ENCODE measurements around the gene EVX2.

The EVX2 gene

DNA sequence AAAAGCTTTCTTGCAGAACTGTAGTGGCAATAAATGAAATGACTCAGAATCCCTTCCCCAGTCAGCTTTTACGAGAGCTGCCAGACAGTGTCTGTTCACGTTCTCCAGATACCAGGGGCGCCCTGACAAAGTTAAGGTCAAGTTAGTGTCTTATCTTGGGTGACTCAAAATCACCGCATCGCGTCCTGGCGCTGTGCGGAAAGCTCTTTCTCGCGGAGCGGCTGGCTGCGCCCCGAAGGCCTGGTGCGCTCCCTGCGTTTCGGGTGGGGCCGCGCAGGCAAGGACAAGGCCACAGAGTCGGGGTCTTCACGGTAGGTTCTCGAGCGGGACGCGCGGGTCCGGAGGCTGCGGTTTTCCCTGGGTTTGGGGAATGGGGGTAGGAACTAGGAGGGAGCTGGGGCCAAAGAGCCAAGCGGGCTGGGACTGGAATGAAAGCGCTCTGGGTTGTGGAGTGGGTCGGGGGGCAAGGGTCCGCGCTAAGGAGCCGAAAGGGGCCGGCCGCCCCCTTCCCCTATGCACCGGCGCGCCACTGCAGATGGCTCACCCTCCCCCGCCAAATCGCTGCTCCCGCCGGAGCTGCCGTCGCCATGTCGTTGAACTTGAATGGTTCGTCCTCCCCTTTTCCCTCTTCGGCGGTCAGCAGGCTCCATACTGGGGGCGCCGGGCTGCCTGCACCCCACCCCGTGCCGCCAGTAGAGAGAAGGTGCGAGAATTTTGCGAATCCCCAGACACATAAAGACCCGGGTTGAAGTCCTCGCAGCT is 20.7 kb upstream of the EVX2 start:
- Histone ChIP-seq H3K27me3 (ENCODE audit: insufficient read depth, low read length) (peaks cover 99% of the 10 kb centered on the region), H3K9ac (ENCODE audit: low read depth, low read length) (no peak overlapping the region)

DNA sequence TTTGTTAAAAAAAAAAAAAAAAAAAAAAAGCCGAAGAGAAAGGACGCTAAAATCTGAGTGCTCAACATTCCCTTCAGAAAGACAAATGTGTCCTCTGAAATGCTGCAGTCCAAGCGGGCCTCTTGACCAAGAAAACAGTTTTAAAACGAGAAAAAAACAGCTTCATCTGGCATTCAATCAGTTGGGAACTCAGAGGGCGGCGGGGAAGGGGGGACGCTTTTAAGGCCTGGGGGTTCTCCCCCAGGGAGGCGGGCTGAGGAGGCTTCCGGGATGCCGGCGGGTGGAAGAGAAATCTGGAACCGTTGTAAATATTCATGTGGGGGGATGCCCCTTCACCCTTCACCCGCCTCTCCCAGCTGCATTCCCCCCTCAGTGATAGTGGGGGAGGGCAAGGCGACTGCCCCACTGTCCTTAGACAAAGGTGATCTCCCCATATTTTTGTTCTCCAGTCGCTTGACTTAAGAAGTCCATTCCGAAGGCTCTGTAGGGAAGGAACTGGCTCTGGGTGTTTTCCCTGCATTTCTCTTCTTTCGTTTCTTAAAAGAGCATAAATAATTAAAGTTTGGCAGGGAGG is 20.1 kb upstream of the EVX2 start:
- Histone ChIP-seq H3K4me1 (ENCODE audit: insufficient read depth, low read length) (peaks cover 9% of the 10 kb centered on the region; the same call in 1 of the 2 replicates), H3K36me3 (ENCODE audit: insufficient read depth, low read length) (no peaks in the 10 kb centered on the region), H3K9me3 (ENCODE audit: insufficient read depth, low read depth, low read length) (no peaks in the 10 kb centered on the region), H3K4me3 (ENCODE audit: low read length) (no peak overlapping the region), H3K9ac (ENCODE audit: low read depth, low read length) (no peak overlapping the region), H3K27ac (ENCODE audit: low read depth, low read length) (no peak overlapping the region), H3K27me3 (ENCODE audit: insufficient read depth, low read length) (peaks cover 99% of the 10 kb centered on the region)
- WGBS: 3% methylated on average over 13 of the region's 17 CpGs

More for the DNA sequence above, 20.7 kb upstream of the EVX2 start:
- no peaks in the 10 kb centered on the region for H3K9me3 ChIP-seq (ENCODE audit: insufficient read depth, low read depth, low read length)
- H3K4me3 ChIP-seq (ENCODE audit: low read length): no peak overlapping the region
- WGBS: 1% methylated on average over 56 of the region's 56 CpGs
- H3K27ac ChIP-seq (ENCODE audit: low read depth, low read length): no peak overlapping the region
- peaks cover 7% of the 10 kb centered on the region; the same call in 1 of the 2 replicates for H3K4me1 ChIP-seq (ENCODE audit: insufficient read depth, low read length)
- no peaks in the 10 kb centered on the region for H3K36me3 ChIP-seq (ENCODE audit: insufficient read depth, low read length)

DNA sequence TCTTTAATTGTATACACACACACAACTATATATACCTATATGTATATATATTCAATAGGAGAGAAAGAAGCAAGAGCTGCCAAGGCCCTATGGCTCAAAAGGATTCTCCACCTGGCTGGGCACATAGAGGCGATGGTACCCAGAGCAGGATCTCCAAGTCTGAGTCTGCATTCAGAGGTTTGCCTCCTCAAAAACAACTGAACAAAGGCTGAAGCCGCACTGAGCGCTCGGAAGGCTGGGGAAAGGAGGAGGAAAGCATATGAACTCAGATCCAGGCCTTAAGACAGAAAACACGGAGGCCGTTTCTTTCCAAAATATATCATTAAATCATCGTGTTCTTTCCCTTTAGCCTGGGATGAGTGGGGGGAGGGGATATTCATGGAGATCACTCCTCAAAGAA is 19.4 kb upstream of the EVX2 start:
- no peak overlapping the region for H3K27ac ChIP-seq (ENCODE audit: low read depth, low read length)
- WGBS: 2% methylated on average over 4 of the region's 7 CpGs

DNA sequence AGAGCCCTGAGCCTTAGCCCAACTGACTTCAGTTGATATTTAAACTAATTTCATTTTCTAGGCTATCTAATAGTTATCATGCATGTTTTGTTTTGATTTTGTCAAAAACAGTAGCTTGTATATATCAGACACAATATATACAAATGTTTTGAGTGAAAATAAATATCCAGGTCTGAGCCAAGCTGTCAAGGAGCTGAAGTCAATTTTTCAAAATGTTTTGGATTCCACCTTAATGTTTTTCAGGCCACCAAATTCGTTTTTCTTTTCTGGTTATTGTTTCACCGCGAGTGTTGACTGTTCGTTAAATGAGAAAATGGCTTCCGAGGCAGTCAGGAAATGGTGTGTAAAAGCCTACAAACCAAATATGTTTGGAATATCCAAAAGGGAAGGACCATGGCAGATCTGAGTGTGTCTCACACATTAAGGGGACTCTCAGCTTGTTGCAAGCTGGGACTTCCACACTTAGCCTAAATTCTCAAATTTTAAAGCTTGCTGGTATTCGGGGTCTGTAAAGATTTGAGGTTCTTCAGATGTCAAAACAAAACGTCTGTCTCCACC is 18.6 kb upstream of the EVX2 start:
- Histone ChIP-seq H3K27ac (ENCODE audit: low read depth, low read length) (no peak overlapping the region), H3K36me3 (ENCODE audit: insufficient read depth, low read length) (no peaks in the 10 kb centered on the region), H3K4me3 (ENCODE audit: low read length) (no peak overlapping the region), H3K9ac (ENCODE audit: low read depth, low read length) (no peak overlapping the region), H3K4me1 (ENCODE audit: insufficient read depth, low read length) (peaks cover 13% of the 10 kb centered on the region; the same call in 1 of the 2 replicates), H3K27me3 (ENCODE audit: insufficient read depth, low read length) (peaks cover 100% of the 10 kb centered on the region), H3K9me3 (ENCODE audit: insufficient read depth, low read depth, low read length) (no peaks in the 10 kb centered on the region)
- WGBS: 24% methylated on average over 7 of the region's 7 CpGs

More for the DNA sequence above, 19.4 kb upstream of the EVX2 start:
- no peaks in the 10 kb centered on the region for H3K36me3 ChIP-seq (ENCODE audit: insufficient read depth, low read length)
- no peaks in the 10 kb centered on the region for H3K9me3 ChIP-seq (ENCODE audit: insufficient read depth, low read depth, low read length)
- H3K27me3 ChIP-seq (ENCODE audit: insufficient read depth, low read length): peaks cover 99% of the 10 kb centered on the region
- H3K4me3 ChIP-seq (ENCODE audit: low read length): no peak overlapping the region
- peaks cover 13% of the 10 kb centered on the region; the same call in 1 of the 2 replicates for H3K4me1 ChIP-seq (ENCODE audit: insufficient read depth, low read length)
- no peak overlapping the region for H3K9ac ChIP-seq (ENCODE audit: low read depth, low read length)

DNA sequence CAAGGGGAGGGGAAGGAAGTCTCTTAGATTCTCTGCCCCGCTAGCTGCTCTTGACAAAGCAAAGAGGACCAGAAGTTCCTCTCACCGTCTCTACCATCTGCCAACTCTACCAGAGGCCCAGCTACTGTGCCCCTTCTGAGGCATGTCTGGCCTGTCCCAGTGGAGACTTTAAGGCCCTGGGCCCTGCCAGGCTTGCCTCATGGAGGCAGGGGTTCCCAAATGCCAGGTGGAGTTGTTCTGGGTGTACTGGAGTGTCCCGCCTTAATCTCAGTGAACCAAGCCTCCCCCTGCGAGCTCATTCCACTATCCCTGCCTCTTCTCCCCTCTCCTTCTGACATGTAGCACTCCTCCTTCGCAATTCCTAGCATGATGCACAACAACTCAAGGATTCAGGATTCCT is 18.1 kb upstream of the EVX2 start:
- WGBS: 34% methylated on average over 5 of the region's 5 CpGs
- Histone ChIP-seq H3K9me3 (ENCODE audit: insufficient read depth, low read depth, low read length) (no peaks in the 10 kb centered on the region), H3K27me3 (ENCODE audit: insufficient read depth, low read length) (peaks cover 100% of the 10 kb centered on the region)

DNA sequence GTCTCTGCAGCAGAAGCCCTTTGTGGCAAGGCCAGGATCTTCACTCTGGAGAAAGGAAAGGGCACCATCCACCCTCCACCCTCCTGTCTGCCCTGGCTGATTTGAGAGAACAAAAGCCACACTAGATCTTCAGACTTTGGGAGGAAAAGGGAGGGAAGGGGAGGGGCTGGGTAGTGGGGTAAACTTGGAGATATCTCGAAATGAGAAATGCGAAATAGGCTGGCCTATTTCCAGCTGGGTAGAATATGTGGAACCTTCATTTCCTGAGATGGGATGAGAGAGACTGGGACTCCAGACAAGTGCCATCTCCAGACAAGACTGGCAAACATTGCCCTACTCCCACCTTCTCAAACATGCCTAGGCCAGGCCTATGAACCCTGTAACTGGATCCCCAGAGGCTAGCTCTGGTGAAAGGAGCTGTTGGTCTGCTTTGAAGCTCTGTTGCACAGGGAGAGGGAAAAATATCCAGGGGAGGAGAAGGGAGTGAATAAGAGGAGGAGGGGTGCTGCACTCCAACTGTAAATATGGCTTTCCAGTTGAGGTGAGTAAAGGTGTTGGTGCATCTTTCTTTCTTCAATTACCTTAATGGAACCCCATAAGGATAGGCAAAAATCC is 17.6 kb upstream of the EVX2 start:
- Histone ChIP-seq H3K9me3 (ENCODE audit: insufficient read depth, low read depth, low read length) (no peaks in the 10 kb centered on the region), H3K4me1 (ENCODE audit: insufficient read depth, low read length) (peaks cover 16% of the 10 kb centered on the region), H3K36me3 (ENCODE audit: insufficient read depth, low read length) (no peaks in the 10 kb centered on the region), H3K27ac (ENCODE audit: low read depth, low read length) (no peak overlapping the region), H3K27me3 (ENCODE audit: insufficient read depth, low read length) (peaks cover 100% of the 10 kb centered on the region), H3K9ac (ENCODE audit: low read depth, low read length) (no peak overlapping the region), H3K4me3 (ENCODE audit: low read length) (no peak overlapping the region)
- 25% methylated on average over 2 of the region's 2 CpGs for WGBS

More for the DNA sequence above, 18.1 kb upstream of the EVX2 start:
- Histone ChIP-seq H3K4me1 (ENCODE audit: insufficient read depth, low read length) (peaks cover 12% of the 10 kb centered on the region), H3K27ac (ENCODE audit: low read depth, low read length) (no peak overlapping the region), H3K9ac (ENCODE audit: low read depth, low read length) (no peak overlapping the region), H3K36me3 (ENCODE audit: insufficient read depth, low read length) (no peaks in the 10 kb centered on the region), H3K4me3 (ENCODE audit: low read length) (no peak overlapping the region)

DNA sequence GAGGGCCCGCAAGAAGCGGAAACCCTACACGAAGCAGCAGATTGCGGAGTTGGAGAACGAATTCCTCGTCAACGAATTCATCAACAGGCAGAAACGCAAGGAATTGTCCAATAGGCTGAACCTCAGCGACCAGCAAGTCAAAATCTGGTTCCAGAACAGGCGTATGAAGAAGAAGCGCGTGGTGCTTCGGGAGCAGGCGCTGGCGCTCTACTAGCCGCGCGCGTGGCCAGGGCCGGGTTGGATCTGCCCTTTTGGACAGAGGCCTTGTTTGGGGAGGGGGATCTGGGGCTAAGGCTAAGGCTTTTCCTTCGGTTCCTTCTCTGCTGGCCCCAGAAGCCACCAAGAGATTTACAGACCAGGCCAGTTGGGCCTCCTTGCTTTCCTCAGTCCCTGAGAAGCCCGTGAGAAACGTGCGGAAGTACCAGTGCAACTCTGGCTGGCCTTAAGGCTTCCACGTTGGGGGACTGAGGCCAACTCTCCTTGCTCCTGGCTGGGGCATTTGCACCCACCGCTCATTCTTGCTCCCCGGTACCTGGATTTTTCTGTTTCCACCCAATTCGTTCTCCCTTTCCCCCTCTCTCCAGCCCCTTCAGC is 16.9 kb upstream of the EVX2 start:
- Histone ChIP-seq H3K9ac (ENCODE audit: low read depth, low read length) (no peak overlapping the region), H3K9me3 (ENCODE audit: insufficient read depth, low read depth, low read length) (no peaks in the 10 kb centered on the region), H3K36me3 (ENCODE audit: insufficient read depth, low read length) (no peaks in the 10 kb centered on the region), H3K27me3 (ENCODE audit: insufficient read depth, low read length) (peaks cover 100% of the 10 kb centered on the region), H3K4me3 (ENCODE audit: low read length) (no peak overlapping the region), H3K4me1 (ENCODE audit: insufficient read depth, low read length) (peaks cover 19% of the 10 kb centered on the region), H3K27ac (ENCODE audit: low read depth, low read length) (no peak overlapping the region)
- WGBS: 7% methylated on average over 28 of the region's 28 CpGs

DNA sequence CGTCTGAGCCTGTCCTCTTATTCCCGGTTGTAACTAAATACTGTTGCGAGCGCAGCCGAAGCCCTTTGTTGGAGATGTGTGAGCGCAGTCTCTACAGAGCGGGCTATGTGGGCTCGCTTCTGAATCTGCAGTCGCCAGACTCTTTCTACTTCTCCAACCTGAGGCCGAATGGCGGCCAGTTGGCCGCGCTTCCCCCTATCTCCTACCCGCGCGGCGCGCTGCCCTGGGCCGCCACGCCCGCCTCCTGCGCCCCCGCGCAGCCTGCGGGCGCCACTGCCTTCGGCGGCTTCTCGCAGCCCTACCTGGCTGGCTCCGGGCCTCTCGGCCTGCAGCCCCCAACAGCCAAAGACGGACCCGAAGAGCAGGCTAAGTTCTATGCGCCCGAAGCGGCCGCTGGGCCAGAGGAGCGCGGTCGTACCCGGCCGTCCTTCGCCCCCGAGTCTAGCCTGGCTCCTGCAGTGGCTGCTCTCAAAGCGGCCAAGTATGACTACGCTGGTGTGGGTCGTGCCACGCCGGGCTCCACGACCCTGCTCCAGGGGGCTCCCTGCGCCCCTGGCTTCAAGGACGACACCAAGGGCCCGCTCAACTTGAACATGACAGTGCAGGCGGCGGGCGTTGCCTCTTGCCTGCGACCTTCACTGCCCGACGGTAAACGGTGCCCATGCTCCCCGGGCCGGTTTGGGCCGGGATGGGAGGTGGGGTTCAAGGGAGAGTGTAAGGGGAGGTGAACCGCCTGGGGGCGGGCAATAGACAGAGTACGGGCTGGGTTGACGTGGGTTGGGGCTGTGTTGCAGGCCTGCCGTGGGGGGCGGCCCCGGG is 16.2 kb upstream of the EVX2 start, which contains the start of gene HOXD12:
HOXD12 (plus strand) TSS at position 68 of the 819 bp plus-strand sequence; CDS start at position 75, 7 bp downstream.
- Histone ChIP-seq H3K27me3 (ENCODE audit: insufficient read depth, low read length) (peaks cover 100% of the 10 kb centered on the region), H3K4me3 (ENCODE audit: low read length) (peak within 1 kb of the TSS; percentile 29; the same call in 1 of the 2 replicates), H3K4me1 (ENCODE audit: insufficient read depth, low read length) (peaks cover 19% of the 10 kb centered on the region), H3K27ac (ENCODE audit: low read depth, low read length) (no peak within 1 kb of the TSS), H3K9ac (ENCODE audit: low read depth, low read length) (no peak within 1 kb of the TSS), H3K36me3 (ENCODE audit: insufficient read depth, low read length) (no peaks in the 10 kb centered on the region), H3K9me3 (ENCODE audit: insufficient read depth, low read depth, low read length) (no peaks in the 10 kb centered on the region)
- 2% methylated on average over 70 of the region's 70 CpGs for WGBS

DNA sequence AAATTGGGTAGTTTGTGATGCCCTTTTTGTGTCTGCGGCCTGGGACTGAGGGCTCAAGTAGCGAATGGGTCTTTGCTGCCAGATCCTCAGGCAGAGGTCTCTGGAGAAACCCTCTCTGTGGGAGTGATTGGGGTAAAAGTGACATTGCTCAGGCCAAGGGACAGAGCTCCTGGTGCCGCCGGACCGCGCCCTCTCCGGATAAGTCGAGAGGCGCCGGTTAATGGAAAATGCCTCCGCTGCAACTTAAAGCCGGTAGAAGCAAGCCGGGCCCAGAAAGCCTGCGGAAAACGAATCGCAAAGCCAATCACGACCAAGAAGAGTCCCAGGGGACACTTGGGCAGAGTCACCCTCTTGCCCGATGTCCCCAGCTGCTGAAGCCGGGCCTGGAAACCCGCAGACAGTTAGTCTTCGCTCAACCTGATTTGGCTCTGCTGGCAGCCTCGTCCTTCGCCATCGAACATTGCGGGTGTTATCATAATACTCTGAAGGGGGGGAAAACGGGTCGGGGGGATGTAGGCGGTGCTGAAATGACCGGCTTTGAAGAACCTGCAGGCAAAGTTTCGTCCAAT is 15.5 kb upstream of the EVX2 start:
- H3K27me3 ChIP-seq (ENCODE audit: insufficient read depth, low read length): peaks cover 100% of the 10 kb centered on the region
- WGBS: 3% methylated on average over 30 of the region's 30 CpGs
- H3K4me3 ChIP-seq (ENCODE audit: low read length): no peak overlapping the region
- no peak overlapping the region for H3K9ac ChIP-seq (ENCODE audit: low read depth, low read length)
- no peak overlapping the region for H3K27ac ChIP-seq (ENCODE audit: low read depth, low read length)
- H3K36me3 ChIP-seq (ENCODE audit: insufficient read depth, low read length): no peaks in the 10 kb centered on the region
- no peaks in the 10 kb centered on the region for H3K9me3 ChIP-seq (ENCODE audit: insufficient read depth, low read depth, low read length)
- peaks cover 23% of the 10 kb centered on the region for H3K4me1 ChIP-seq (ENCODE audit: insufficient read depth, low read length)

Measured in HUES64 (cell line).